Skeletal muscle satellite cell (primary cell): ENCODE measurements around the gene KLRK1.
"Not testable (repeated sequence)": the region's sequence is repeated elsewhere in the genome, so short reads cannot be mapped to it uniquely, and the experiment has no call there.

Source experiments
- H3K27me3 ChIP-seq: 2 replicates; pipeline ENCODE4 v1.7.0; 2013; ENCODE audit warnings: low read length; ENCODE audit not compliant: control insufficient read depth, insufficient read depth
- H3K36me3 ChIP-seq: 2 replicates; pipeline ENCODE4 v1.7.0; 2013; ENCODE audit warnings: mild to moderate bottlenecking, control low read depth, low read length; ENCODE audit not compliant: insufficient read depth
- H3K4me1 ChIP-seq: 2 replicates; pipeline ENCODE4 v1.7.0; 2013; ENCODE audit warnings: low read length; ENCODE audit not compliant: control insufficient read depth, insufficient read depth
- H3K4me2 ChIP-seq: 2 replicates; pipeline ENCODE4 v1.7.0; 2013; ENCODE audit warnings: mild to moderate bottlenecking, low read length
- H3K4me3 ChIP-seq: 2 replicates; pipeline ENCODE4 v1.7.0; 2013; ENCODE audit warnings: low read length
- H3K9ac ChIP-seq: 2 replicates; pipeline ENCODE4 v1.7.0; 2013; ENCODE audit warnings: mild to moderate bottlenecking, low read depth, low read length, moderate library complexity
- H3K9me3 ChIP-seq: replicated peaks from 2 replicates; pipeline ENCODE4 v1.7.0; 2013; ENCODE audit warnings: mild to moderate bottlenecking, control low read depth, low read length

Gene KLRK1

GRCh38 chr12:10387498-10387897, 2.3 kb downstream of the KLRK1 start:
- not testable (repeated sequence) for H3K4me2 ChIP-seq, H3K4me3 ChIP-seq, H3K27me3 ChIP-seq, H3K36me3 ChIP-seq, H3K9ac ChIP-seq, H3K9me3 ChIP-seq
- H3K4me1 ChIP-seq, result peaks cover 36% of the 10 kb centered on the region

- Histone ChIP-seq H3K4me3 (no peak overlapping the region), H3K9me3 (no peaks in the 10 kb centered on the region), H3K36me3 (no peaks in the 10 kb centered on the region), H3K4me2 (no peak overlapping the region), H3K9ac (no peak overlapping the region), H3K4me1 (peaks cover 29% of the 10 kb centered on the region), H3K27me3 (no peaks in the 10 kb centered on the region)
Observed at GRCh38 chr12:10386857-10387256, 3.0 kb downstream of the KLRK1 start.

GRCh38 chr12:10385166-10385613, 4.7 kb downstream of the KLRK1 start:
- Histone ChIP-seq H3K9ac (no peak overlapping the region), H3K4me2 (peak overlapping the region; percentile 46), H3K27me3 (no peaks in the 10 kb centered on the region), H3K4me1 (peaks cover 25% of the 10 kb centered on the region), H3K4me3 (no peak overlapping the region), H3K9me3 (no peaks in the 10 kb centered on the region), H3K36me3 (no peaks in the 10 kb centered on the region)

GRCh38 chr12:10384191-10384590, 5.7 kb downstream of the KLRK1 start:
- Histone ChIP-seq H3K4me2 (no peak overlapping the region), H3K4me1 (peaks cover 25% of the 10 kb centered on the region), H3K4me3 (no peak overlapping the region), H3K36me3 (no peaks in the 10 kb centered on the region), H3K9ac (no peak overlapping the region), H3K9me3 (no peaks in the 10 kb centered on the region), H3K27me3 (no peaks in the 10 kb centered on the region)

- Histone ChIP-seq H3K4me2 (no peak overlapping the region), H3K9me3 (no peaks in the 10 kb centered on the region), H3K4me3 (no peak overlapping the region), H3K9ac (no peak overlapping the region), H3K27me3 (no peaks in the 10 kb centered on the region), H3K4me1 (peaks cover 29% of the 10 kb centered on the region), H3K36me3 (no peaks in the 10 kb centered on the region)
Observed at GRCh38 chr12:10381928-10382628, 7.8 kb downstream of the KLRK1 start.

GRCh38 chr12:10378737-10379136, 11.1 kb downstream of the KLRK1 start:
- not testable (repeated sequence) for H3K36me3 ChIP-seq, H3K9ac ChIP-seq, H3K4me3 ChIP-seq, H3K9me3 ChIP-seq, H3K4me1 ChIP-seq, H3K27me3 ChIP-seq
- peak overlapping the region; percentile 29 for H3K4me2 ChIP-seq

- Histone ChIP-seq H3K27me3 (no peaks in the 10 kb centered on the region), H3K9me3 (no peaks in the 10 kb centered on the region), H3K4me1 (peaks cover 7% of the 10 kb centered on the region), H3K9ac (no peak overlapping the region), H3K4me2 (no peak overlapping the region), H3K36me3 (no peaks in the 10 kb centered on the region), H3K4me3 (no peak overlapping the region)
Observed at GRCh38 chr12:10374624-10375018, 15.2 kb downstream of the KLRK1 start.

GRCh38 chr12:10372559-10372958, 17.3 kb downstream of the KLRK1 start:
- Histone ChIP-seq H3K4me2 (no peak overlapping the region), H3K27me3 (no peaks in the 10 kb centered on the region), H3K4me3 (no peak overlapping the region), H3K9me3 (no peaks in the 10 kb centered on the region), H3K9ac (no peak overlapping the region), H3K4me1 (no peaks in the 10 kb centered on the region), H3K36me3 (no peaks in the 10 kb centered on the region)

- H3K9me3 ChIP-seq, H3K4me3 ChIP-seq, H3K36me3 ChIP-seq, H3K4me1 ChIP-seq, H3K4me2 ChIP-seq, H3K27me3 ChIP-seq, H3K9ac ChIP-seq: not testable (repeated sequence)
Observed at GRCh38 chr12:10371893-10372535, 17.8 kb downstream of the KLRK1 start.

GRCh38 chr12:10369557-10370415, 20.1 kb downstream of the KLRK1 start:
- Histone ChIP-seq H3K9ac (no peak overlapping the region), H3K4me3 (no peak overlapping the region)

GRCh38 chr12:10368206-10369171, 21.4 kb downstream of the KLRK1 start:
- H3K36me3 ChIP-seq, result no peaks in the 10 kb centered on the region
- H3K9ac ChIP-seq, result no peak overlapping the region
- H3K4me3 ChIP-seq, result no peak overlapping the region
- H3K4me1 ChIP-seq, result peaks cover 24% of the 10 kb centered on the region
- H3K9me3 ChIP-seq, result no peaks in the 10 kb centered on the region
- H3K4me2 ChIP-seq, result no peak overlapping the region
- no peaks in the 10 kb centered on the region for H3K27me3 ChIP-seq

More at GRCh38 chr12:10369557-10370415, 20.1 kb downstream of the KLRK1 start:
- Histone ChIP-seq H3K27me3 (no peaks in the 10 kb centered on the region), H3K36me3 (no peaks in the 10 kb centered on the region), H3K4me2 (no peak overlapping the region), H3K4me1 (peaks cover 16% of the 10 kb centered on the region), H3K9me3 (no peaks in the 10 kb centered on the region)
